Astrocyte of the spinal cord (primary cell): ENCODE results near the gene SMG1.

ENCODE experiments used
- DNase-seq: peaks from one replicate; pipeline ENCODE4 v3.0.0; 2011; ENCODE audit warnings: low read depth, low spot score
- H3K4me3 ChIP-seq: 2 replicates; pipeline ENCODE4 v1.5.1; 2011; ENCODE audit warnings: low read depth, mild to moderate bottlenecking, low read length, moderate library complexity
- CTCF ChIP-seq: IDR thresholded peaks from 2 replicates; pipeline ENCODE4 v1.5.1; 2012; ENCODE audit warnings: low read depth, mild to moderate bottlenecking, low read length, inconsistent platforms
- in situ Hi-C: cut with HindIII; loops from 2 replicates; pipeline ENCODE4 v1.10.0; 2017; ENCODE audit warnings: low sequenced_read_pairs

The SMG1 gene

GRCh38 chr16:18842565-18842964 is 83.6 kb downstream of the SMG1 start:
- TF ChIP-seq CTCF: no peak
- in situ Hi-C loops: no loop called here
- DNase-seq: no peak
- no peak overlapping the region for H3K4me3 ChIP-seq

DNA sequence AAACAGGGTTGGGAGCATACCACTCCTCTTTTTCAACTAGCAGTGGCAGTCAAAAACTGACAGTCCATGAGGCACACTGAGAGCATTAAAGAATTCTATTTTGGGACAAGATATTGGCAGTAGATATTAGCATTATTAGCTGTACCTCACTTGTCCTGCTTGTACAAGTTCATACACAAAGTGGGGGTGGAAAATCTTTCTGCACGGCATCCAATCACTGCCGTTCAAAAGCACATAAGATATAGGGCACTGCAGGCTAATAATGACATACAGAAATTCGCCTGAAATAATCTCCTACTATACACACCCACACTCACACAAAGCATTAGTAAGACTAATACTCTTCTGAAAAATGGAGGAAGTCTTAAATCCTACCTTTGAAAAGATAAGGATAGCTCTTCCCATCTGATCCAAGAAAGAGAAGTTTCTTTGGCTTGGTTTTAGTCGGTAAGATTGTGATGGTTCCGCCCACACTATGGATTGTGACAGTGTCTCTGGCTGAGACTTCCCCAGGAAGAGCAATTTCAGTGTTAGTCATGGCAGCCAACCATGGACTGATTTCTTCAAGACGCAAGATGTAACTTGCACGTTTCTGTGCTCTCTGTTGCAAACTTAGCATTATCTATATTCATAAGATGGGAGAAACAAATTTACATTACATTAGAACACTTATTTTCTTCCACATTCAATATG is 84.2 kb downstream of the SMG1 start:
- no peak for TF ChIP-seq CTCF
- in situ Hi-C loops: no loop called here
- H3K4me3 ChIP-seq: no peak overlapping the region
- DNase-seq: no peak

DNA sequence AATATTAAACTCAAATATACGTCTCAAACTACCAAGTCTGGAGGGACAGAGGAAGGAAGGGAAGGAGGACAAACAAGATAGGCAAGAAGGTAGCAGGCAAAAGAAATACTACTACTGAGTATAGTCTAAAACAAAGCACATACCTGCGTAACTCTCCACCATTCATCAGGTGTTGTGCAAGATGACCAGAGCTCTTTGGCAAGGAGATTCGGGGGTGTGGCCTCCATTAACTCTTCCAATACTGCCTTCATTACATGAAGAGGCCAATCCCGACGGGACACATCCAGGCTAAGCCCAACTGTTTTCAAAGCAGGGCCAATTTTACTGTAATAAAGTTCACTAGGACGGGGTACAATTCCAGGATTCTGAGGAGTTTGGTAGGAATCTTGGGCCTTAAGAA is 86.7 kb downstream of the SMG1 start:
- TF ChIP-seq CTCF: no peak
- no peak for DNase-seq
- H3K4me3 ChIP-seq: no peak overlapping the region
- in situ Hi-C loops: no loop called here

GRCh38 chr16:18836702-18837101 is 89.5 kb downstream of the SMG1 start:
- no peak overlapping the region for H3K4me3 ChIP-seq
- DNase-seq: no peak
- in situ Hi-C loops: no loop called here
- no peak for TF ChIP-seq CTCF

GRCh38 chr16:18834864-18835263 is 91.3 kb downstream of the SMG1 start:
- in situ Hi-C loops: no loop called here
- no peak for DNase-seq
- TF ChIP-seq CTCF: no peak

DNA sequence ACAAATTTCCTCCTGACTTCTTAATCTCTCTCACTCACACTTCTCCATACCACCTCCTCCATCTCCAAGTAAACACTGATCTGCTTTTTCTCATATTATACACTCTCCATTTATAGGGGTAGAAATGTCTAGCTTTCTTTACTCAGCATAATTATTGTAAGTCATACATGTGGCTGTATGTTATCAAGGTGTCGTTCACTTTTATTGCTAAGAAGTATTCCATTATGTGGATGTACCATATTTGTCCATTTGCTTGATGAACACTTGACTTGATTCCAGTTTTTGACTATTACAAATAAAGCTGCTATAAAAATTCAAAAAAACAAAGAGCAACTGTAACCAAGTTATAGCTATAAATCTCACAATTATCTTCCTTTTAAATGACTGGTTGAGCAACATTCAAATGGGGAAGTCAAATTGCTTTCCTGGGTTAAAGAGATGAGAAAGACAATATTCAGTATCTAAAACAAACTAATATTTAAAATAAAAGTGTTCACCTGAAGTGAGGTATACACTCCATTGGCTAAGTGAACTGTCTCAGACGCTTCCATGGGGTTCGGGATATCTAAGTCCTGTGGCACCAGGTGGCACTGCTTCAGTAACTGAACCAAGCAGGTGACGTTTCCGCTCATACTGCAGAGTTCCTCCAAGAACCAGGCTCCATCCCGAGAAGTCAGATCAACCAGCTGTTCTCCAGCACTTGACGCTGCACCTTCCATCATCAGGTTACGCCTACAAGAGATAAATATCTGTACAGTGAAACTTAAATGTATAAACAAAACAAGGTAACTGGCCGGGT is 92.3 kb downstream of the SMG1 start:
- no peak overlapping the region for H3K4me3 ChIP-seq
- in situ Hi-C loops: no loop called here
- DNase-seq: no peak
- TF ChIP-seq CTCF: no peak

More at GRCh38 chr16:18834864-18835263, 91.3 kb downstream of the SMG1 start:
- H3K4me3 ChIP-seq: no peak overlapping the region
